SKM-1 treated with dmso at 0.1 percent for 144 hours (cell line): ENCODE measurements around the gene SPARCL1.

Experiments
- DNase-seq: peaks from one replicate; lab custom pipeline; 2025; ENCODE audit not compliant: unreplicated experiment; lab: John Stamatoyannopoulos, UW

SPARCL1 gene

DNA sequence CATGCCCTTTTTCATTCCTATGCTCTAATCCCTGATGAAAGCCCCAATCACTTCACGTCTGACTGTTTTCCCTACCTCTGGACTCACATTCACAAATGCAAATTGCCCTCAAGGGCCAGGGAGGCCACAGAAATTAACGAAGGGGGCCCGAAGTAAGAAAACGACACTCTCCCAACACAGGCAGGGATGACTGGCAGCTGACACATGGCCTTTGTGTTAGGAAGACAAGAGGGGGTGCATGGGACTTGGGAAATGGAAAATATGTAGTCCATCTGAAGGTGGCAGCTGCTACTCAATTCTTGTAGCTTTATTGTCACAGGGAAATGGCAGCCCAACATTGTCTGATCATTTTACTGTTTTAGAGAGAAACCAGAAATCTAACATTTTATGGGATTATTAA, 12.3 kb upstream of the SPARCL1 start:
- DNase-seq, result no peak

DNA sequence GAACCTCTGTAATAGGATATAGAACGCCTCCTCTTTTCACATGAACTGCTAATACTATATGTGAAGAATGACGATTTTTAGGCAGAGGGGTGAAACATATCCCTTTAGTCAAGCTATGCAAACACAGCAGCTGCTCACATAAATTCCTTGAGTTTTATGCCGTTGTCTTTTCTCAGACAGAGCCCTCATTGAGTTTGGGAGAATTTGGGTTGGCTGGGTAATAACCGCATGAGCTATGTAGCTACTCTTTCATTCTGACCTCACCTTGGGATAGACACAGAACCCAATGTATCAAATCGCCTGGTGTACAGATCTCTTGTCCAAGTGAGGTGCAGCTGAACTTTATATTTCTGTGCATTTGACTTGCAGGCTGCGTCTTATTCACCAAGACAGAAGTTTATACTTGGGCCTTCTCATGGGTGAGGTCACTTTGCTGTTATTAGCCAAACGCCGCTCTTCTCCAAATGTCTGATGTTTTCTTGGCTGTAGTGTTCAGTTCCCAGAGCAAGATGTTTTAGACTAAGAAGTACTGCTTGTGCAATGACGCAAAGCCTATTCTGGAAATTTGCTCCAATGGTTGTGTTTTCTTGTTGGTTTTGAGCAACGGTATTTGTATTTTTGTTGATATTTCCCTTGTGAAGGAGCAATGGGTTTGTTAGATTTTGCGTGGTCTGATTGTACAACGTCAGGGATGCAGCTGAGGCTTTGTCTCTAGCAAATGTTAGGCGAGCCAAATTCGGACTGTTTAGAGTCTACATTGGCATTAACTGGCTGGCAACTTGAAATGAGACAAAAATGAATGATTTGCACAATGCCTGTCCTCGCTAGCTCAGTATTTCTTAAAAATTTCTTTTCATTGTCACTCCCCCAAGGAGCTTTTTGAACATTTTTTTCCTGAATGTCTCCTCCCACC, 11.2 kb upstream of the SPARCL1 start:
- no peak for DNase-seq

GRCh38 chr4:87532907-87533306, 3.7 kb upstream of the SPARCL1 start:
- DNase-seq, result no peak

GRCh38 chr4:87532109-87532508, 2.9 kb upstream of the SPARCL1 start:
- DNase-seq, result no peak

- DNase-seq, result no peak
Measured at GRCh38 chr4:87531621-87532020, 2.4 kb upstream of the SPARCL1 start.

DNA sequence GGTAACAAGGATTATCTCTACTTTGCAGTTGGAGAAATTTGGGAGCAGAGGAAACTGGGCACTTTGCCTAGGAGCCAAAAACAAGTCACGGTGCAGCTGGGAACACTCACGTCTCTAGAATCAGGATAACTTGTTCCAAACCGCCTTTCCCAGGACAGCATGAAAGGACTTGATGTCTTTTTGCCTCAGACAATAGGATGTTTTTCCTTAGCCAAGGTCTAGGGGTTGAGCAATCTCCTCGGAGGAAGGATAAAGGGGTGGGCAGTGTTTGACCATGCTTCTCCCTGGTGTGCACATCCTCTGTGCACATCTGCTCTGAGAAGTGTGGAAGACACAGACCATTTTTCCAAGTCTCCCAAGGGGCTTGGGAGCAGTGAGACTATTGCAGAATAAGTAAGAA, 1.7 kb upstream of the SPARCL1 start:
- DNase-seq, result no peak

- no peak for DNase-seq
Measured at GRCh38 chr4:87530229-87530628, 1.1 kb upstream of the SPARCL1 start.

- DNase-seq, result no peak
Measured at GRCh38 chr4:87527431-87528220, 1.6 kb downstream of the SPARCL1 start.

- DNase-seq, result no peak
Measured at GRCh38 chr4:87525636-87526295, 3.4 kb downstream of the SPARCL1 start.

GRCh38 chr4:87524456-87524855, 4.7 kb downstream of the SPARCL1 start:
- DNase-seq, result no peak

- no peak for DNase-seq
Measured at GRCh38 chr4:87523307-87523706, 5.9 kb downstream of the SPARCL1 start.

DNA sequence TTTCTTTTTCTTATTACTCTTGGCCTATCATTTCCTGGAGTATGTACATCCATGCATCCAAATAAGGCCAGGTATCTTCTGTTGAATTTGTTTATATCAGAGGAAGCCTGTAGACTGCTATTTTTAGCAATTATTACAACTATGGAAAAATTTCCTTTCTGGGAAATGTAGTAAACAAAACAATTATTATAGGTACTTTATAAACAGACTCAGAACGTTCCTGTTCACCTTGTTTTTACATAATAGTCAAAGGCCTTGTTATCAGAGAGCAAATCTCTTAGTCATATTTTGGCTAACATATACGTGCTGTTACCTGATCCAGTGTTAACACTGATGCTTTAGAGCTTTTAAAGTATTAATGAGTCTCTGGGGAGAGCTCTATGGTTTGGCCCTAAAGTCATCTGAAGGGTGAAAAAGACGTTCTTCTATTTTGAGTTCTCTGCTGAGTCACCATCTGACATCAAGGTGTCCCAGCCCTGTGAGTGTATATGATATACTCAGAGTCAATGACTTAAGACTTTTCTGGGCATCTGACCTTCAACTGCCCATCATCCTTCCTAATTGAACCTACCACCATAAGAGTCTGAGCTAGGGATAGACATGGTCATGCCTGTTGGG, 7.3 kb downstream of the SPARCL1 start:
- DNase-seq, result no peak

DNA sequence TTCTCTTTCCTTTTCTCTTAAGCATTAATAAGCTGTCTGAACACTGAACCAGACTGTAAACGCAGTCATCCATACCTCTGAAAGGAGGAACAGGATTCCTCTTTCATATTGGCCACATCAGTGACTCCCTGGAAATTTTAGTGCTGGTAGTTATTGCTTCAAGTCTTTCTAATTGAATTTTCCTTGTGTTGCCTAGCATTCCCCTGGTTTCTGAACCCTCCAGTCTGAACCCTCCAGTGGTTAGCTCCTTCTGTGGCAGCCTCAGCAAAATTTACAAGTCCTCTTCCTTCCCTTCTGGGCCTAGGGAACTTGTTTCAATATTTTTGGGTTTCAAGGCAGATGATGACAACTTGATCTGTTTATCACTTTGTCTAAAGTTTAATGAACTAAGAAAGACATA, 7.9 kb downstream of the SPARCL1 start:
- no peak for DNase-seq

- no peak for DNase-seq
Measured at GRCh38 chr4:87517621-87518020, 11.6 kb downstream of the SPARCL1 start.

DNA sequence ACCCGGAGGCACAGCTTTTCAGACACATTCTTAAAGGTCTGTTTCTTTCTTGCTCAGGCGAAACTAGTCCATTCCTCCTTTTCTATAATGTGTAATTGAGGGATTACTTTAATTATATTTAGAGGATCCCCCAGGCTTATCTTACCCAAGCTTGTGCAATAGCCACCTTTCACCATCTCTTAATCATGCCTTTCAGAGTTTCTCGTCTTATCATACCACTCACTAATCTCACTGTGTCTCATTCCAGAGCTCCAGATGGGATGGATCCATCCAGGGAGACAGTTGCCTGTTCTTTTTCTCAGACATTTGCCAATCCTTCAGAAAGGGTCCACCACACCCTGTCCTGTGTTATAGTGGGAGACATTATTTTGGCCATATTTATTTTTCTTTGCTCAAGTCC, 12.5 kb downstream of the SPARCL1 start:
- DNase-seq, result no peak

GRCh38 chr4:87512400-87512799, 16.8 kb downstream of the SPARCL1 start:
- no peak for DNase-seq

GRCh38 chr4:87511500-87511899, 17.7 kb downstream of the SPARCL1 start:
- no peak for DNase-seq

DNA sequence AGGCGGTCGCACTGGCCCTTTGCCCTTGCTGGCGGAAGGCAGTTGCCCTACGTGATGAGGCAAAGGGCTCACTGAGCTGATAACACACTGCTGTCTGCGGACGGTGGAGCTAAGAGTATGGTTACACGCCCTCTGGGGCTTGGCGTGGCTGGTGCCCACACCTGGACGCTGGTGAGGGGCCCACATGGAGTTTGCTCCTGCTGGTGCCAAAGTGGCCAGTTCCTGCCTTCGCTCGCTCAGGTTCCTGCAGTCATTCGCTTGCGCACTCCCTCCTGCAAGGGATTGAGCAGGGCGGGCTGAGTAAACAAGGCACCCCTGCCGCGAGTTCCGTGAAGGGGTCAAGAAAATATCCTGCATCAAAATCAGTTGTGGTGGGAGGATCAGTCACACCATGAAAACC, 18.4 kb downstream of the SPARCL1 start:
- no peak for DNase-seq

GRCh38 chr4:87506974-87507701, 22.0 kb downstream of the SPARCL1 start:
- no peak for DNase-seq

DNA sequence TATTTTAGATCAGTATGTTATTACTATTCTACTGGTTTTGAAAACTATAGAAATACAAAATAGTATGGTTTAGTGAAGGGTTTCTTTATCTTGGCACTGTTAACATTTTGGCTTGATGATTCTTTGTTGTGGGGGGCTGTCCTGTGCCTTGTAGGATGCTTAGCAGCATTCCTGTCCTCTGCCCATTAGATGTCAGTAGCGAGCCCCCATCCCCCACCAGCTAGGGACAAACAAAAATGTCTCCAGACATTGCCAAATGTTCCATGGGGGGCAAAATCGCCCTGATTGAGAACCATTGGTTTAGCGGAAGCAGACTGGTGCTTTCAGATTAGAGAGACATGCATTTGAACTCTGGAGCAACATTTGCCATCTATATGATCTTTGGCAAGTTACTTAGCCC, 23.3 kb downstream of the SPARCL1 start:
- DNase-seq, result no peak
